ENCODE results near the gene TMEM92. TPM values are rescaled to one million over a fixed set of nuclear protein-coding genes. Genes with fewer than 3 reads are reported as not detected.

Gene TMEM92
- polyA plus RNA-seq, 1 donor (not counting 4 experiments of a cell fraction or from before 2014, with no cell fraction given) = 0.88 TPM

DNA sequence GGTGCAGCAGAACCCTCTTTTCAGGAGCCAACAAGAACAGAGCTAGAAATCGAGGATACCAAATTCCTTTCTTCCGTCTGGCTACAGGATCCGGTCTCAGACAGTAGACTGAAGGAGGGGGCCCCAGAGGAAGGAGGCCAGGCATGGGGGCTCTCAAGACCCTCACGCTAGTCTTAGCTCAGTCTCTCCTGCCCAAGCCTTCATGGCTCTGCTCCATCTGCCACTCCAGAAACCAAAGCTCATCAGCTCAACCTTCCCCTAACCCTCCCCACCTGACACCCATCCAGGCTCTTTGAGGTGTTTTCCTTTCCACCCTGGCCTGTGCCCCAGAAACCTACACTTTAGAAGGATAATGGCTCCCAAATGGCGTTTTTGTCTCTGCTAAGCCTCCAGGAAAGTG is 6.2 kb upstream of the TMEM92 start:
- Histone ChIP-seq H3K9me3 (ENCODE audit: control insufficient read depth, low read depth, low read length) (no peaks in the 10 kb centered on the region), H3K9me1 (ENCODE audit: control insufficient read depth, extremely low read depth, insufficient read depth, low read length) (no peaks in the 10 kb centered on the region), H4K20me1 (ENCODE audit: control insufficient read depth, extremely low read depth, insufficient read depth, low read length) (no peaks in the 10 kb centered on the region), H3K27me3 (ENCODE audit: control insufficient read depth, extremely low read depth, insufficient read depth, low read length) (peaks cover 6% of the 10 kb centered on the region), H3K4me1 (ENCODE audit: control insufficient read depth, extremely low read depth, insufficient read depth, low read length) (peaks cover 6% of the 10 kb centered on the region), H3K4me3 (ENCODE audit: control insufficient read depth in 2 of 3, extremely low read depth in 1 of 3, insufficient read depth in 2 of 3, low read depth in 1 of 3, low read length in 3 of 3) (no peak overlapping the region), H3K79me2 (ENCODE audit: control insufficient read depth, insufficient read depth, low read length) (no peaks in the 10 kb centered on the region), H3K36me3 (ENCODE audit: control insufficient read depth in 2 of 2, extremely low read depth in 1 of 2, insufficient read depth in 2 of 2, low read length in 2 of 2) (no peaks in the 10 kb centered on the region), H2AFZ (ENCODE audit: control insufficient read depth, low read length) (no peak overlapping the region), H3K9ac (ENCODE audit: control insufficient read depth, extremely low read depth, insufficient read depth, low read length) (no peak overlapping the region), H3K4me2 (ENCODE audit: control insufficient read depth, extremely low read depth, insufficient read depth, low read depth, low read length) (no peak overlapping the region), H3K27ac (ENCODE audit: control insufficient read depth, insufficient read depth, low read length) (no peak overlapping the region)
- dilution Hi-C loops (cut with MboI; ENCODE audit: extremely low pct_ligation_motif_present, low sequenced_read_pairs) = no loop called here
- no peak for DNase-seq (ENCODE audit: low read depth, low spot score)
- TF ChIP-seq, protein P1, sequence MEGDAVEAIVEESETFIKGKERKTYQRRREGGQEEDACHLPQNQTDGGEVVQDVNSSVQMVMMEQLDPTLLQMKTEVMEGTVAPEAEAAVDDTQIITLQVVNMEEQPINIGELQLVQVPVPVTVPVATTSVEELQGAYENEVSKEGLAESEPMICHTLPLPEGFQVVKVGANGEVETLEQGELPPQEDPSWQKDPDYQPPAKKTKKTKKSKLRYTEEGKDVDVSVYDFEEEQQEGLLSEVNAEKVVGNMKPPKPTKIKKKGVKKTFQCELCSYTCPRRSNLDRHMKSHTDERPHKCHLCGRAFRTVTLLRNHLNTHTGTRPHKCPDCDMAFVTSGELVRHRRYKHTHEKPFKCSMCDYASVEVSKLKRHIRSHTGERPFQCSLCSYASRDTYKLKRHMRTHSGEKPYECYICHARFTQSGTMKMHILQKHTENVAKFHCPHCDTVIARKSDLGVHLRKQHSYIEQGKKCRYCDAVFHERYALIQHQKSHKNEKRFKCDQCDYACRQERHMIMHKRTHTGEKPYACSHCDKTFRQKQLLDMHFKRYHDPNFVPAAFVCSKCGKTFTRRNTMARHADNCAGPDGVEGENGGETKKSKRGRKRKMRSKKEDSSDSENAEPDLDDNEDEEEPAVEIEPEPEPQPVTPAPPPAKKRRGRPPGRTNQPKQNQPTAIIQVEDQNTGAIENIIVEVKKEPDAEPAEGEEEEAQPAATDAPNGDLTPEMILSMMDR (optimal IDR thresholded peaks at IDR 0.05 in 1 of 3, IDR thresholded peaks at IDR 0.05 in 1 of 3, conservative IDR thresholded peaks at IDR 0.05 in 1 of 3; ENCODE audit: extremely low read depth in 1 of 3, insufficient read depth in 2 of 3, low read length in 3 of 3) = no peak
- no peak for TF ChIP-seq EZH2 (IDR thresholded peaks at IDR 0.05; ENCODE audit: low read length)
- no peak for FAIRE-seq

DNA sequence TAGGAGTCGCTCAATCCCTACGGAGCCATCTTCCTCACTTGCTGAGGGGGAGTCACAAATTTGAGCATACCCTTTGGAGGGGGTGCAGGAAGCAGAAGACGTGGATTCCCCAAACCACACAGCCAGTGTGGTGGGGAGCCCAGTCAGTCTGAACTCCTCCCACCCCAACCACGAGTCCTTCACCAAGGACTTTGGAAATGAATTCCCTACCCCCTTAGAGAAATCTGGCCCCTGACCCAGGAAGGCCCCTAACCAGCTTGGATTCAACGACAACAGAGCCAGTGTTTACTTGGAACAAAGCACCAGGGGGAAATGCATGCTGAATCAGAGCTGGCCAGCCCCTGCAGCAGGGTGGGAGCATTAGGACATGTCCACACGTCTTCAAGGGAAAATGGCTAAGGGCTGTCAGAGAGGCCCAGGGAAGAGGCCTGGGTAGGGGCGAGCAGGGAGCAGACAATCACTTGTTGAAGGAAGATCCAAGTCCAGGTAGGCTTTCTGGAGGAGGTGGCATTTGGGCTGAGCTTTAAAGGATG is 5.5 kb upstream of the TMEM92 start:
- no peaks in the 10 kb centered on the region for H4K20me1 ChIP-seq (ENCODE audit: control insufficient read depth, extremely low read depth, insufficient read depth, low read length)
- DNase-seq (ENCODE audit: low read depth, low spot score) = no peak
- H3K27ac ChIP-seq (ENCODE audit: control insufficient read depth, insufficient read depth, low read length) = no peak overlapping the region
- no peaks in the 10 kb centered on the region for H3K36me3 ChIP-seq (ENCODE audit: control insufficient read depth in 2 of 2, extremely low read depth in 1 of 2, insufficient read depth in 2 of 2, low read length in 2 of 2)
- no peak overlapping the region for H3K9ac ChIP-seq (ENCODE audit: control insufficient read depth, extremely low read depth, insufficient read depth, low read length)
- dilution Hi-C loops (cut with MboI; ENCODE audit: extremely low pct_ligation_motif_present, low sequenced_read_pairs) = no loop called here
- TF ChIP-seq EZH2 (IDR thresholded peaks at IDR 0.05; ENCODE audit: low read length) = no peak
- TF ChIP-seq, protein P1 (optimal IDR thresholded peaks at IDR 0.05 in 1 of 3, IDR thresholded peaks at IDR 0.05 in 1 of 3, conservative IDR thresholded peaks at IDR 0.05 in 1 of 3; ENCODE audit: extremely low read depth in 1 of 3, insufficient read depth in 2 of 3, low read length in 3 of 3) = no peak
- no peak overlapping the region for H3K4me3 ChIP-seq (ENCODE audit: control insufficient read depth in 2 of 3, extremely low read depth in 1 of 3, insufficient read depth in 2 of 3, low read depth in 1 of 3, low read length in 3 of 3)
- no peak overlapping the region for H2AFZ ChIP-seq (ENCODE audit: control insufficient read depth, low read length)
- no peaks in the 10 kb centered on the region for H3K79me2 ChIP-seq (ENCODE audit: control insufficient read depth, insufficient read depth, low read length)
- H3K9me3 ChIP-seq (ENCODE audit: control insufficient read depth, low read depth, low read length) = no peaks in the 10 kb centered on the region
- no peaks in the 10 kb centered on the region for H3K9me1 ChIP-seq (ENCODE audit: control insufficient read depth, extremely low read depth, insufficient read depth, low read length)
- no peak overlapping the region for H3K4me2 ChIP-seq (ENCODE audit: control insufficient read depth, extremely low read depth, insufficient read depth, low read depth, low read length)
- no peaks in the 10 kb centered on the region for H3K27me3 ChIP-seq (ENCODE audit: control insufficient read depth, extremely low read depth, insufficient read depth, low read length)
- FAIRE-seq = no peak
- H3K4me1 ChIP-seq (ENCODE audit: control insufficient read depth, extremely low read depth, insufficient read depth, low read length) = peaks cover 10% of the 10 kb centered on the region

All from keratinocyte (primary cell).